Breast epithelium (tissue), 3 donors: ENCODE measurements around the gene CCDC71L.

ENCODE experiments used
- POLR2A ChIP-seq: fragments of 450-650 bp; IDR thresholded peaks from one replicate; pipeline ENCODE4 v1.6.1; 2016; ENCODE audit warnings: antibody characterized with exemption, mild to moderate bottlenecking, moderate library complexity
- POLR2AphosphoS5 ChIP-seq, 3 donors: sonication (generic); formaldehyde crosslinking; IDR thresholded peaks; one replicate each; pipeline ENCODE4 v1.6.1; 2017; ENCODE audit warnings: antibody characterized with exemption in 3 of 3
- TF ChIP-seq, protein P1 (sequence below), 3 donors: fragments of 450-650 bp; IDR thresholded peaks; one replicate each; pipeline ENCODE4 v1.5.1; 2016 to 2017; ENCODE audit warnings: antibody characterized with exemption in 3 of 3, mild to moderate bottlenecking in 3 of 3, moderate library complexity in 3 of 3

- TF ChIP-seq, protein P1, sequence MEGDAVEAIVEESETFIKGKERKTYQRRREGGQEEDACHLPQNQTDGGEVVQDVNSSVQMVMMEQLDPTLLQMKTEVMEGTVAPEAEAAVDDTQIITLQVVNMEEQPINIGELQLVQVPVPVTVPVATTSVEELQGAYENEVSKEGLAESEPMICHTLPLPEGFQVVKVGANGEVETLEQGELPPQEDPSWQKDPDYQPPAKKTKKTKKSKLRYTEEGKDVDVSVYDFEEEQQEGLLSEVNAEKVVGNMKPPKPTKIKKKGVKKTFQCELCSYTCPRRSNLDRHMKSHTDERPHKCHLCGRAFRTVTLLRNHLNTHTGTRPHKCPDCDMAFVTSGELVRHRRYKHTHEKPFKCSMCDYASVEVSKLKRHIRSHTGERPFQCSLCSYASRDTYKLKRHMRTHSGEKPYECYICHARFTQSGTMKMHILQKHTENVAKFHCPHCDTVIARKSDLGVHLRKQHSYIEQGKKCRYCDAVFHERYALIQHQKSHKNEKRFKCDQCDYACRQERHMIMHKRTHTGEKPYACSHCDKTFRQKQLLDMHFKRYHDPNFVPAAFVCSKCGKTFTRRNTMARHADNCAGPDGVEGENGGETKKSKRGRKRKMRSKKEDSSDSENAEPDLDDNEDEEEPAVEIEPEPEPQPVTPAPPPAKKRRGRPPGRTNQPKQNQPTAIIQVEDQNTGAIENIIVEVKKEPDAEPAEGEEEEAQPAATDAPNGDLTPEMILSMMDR (IDR thresholded peaks at IDR 0.05): no peak
- TF ChIP-seq POLR2A (no peak), POLR2AphosphoS5 (IDR thresholded peaks at IDR 0.05) (no peak)
Observed at GRCh38 chr7:106668861-106669524, 8.0 kb upstream of the CCDC71L start.
